ENCODE results near the gene LRG1.

The LRG1 gene

GRCh38 chr19:4512070-4512469 lies 27.8 kb downstream of the LRG1 start:
- TF ChIP-seq CTCF (conservative IDR thresholded peaks at IDR 0.05; ENCODE audit: low read depth): no peak
- POLR2A ChIA-PET (ENCODE audit: low non-redundant PET): no interaction called here
- CTCF ChIA-PET: no interaction called here
- DNase-seq (ENCODE audit: low spot score): no peak
- no peak overlapping the region for H3K27ac ChIP-seq

- no peak for TF ChIP-seq CTCF (conservative IDR thresholded peaks at IDR 0.05; ENCODE audit: low read depth)
- H3K27ac ChIP-seq: no peak overlapping the region
- CTCF ChIA-PET: no interaction called here
- POLR2A ChIA-PET (ENCODE audit: low non-redundant PET): no interaction called here
- DNase-seq (ENCODE audit: low spot score): no peak
These were observed 28.4 kb downstream of the LRG1 start for GRCh38 chr19:4511300-4512054.

- ChIA-PET POLR2A (ENCODE audit: low non-redundant PET) (no interaction called here), CTCF (no interaction called here)
- no peak for DNase-seq (ENCODE audit: low spot score)
- no peak for TF ChIP-seq CTCF (conservative IDR thresholded peaks at IDR 0.05; ENCODE audit: low read depth)
- H3K27ac ChIP-seq: no peak overlapping the region
These were observed 29.2 kb downstream of the LRG1 start for GRCh38 chr19:4510435-4511255.

- no peak overlapping the region for H3K27ac ChIP-seq
- CTCF ChIA-PET: interaction anchor here (0.6 to 1.0 kb wide), 2 partner anchors 18 to 38 kb away, joined by 3 to 4 read pairs; no protein-coding TSS in a partner anchor
- POLR2A ChIA-PET (ENCODE audit: low non-redundant PET): no interaction called here
- no peak for DNase-seq (ENCODE audit: low spot score)
- TF ChIP-seq CTCF (conservative IDR thresholded peaks at IDR 0.05; ENCODE audit: low read depth): no peak
These were observed 31.1 kb downstream of the LRG1 start for GRCh38 chr19:4508698-4509097.

- ChIA-PET POLR2A (ENCODE audit: low non-redundant PET) (interaction anchor here (0.6 kb wide), 1 partner anchor 46 kb away, joined by 3 read pairs; no protein-coding TSS in a partner anchor), CTCF (no interaction called here)
- DNase-seq (ENCODE audit: low spot score): no peak
- H3K27ac ChIP-seq: 0 out of 2 replicates have a peak overlapping the region, but pooled peaks have one; percentile 37
- TF ChIP-seq CTCF (conservative IDR thresholded peaks at IDR 0.05; ENCODE audit: low read depth): no peak
These were observed 32.0 kb downstream of the LRG1 start for GRCh38 chr19:4507804-4508203.

GRCh38 chr19:4507150-4507452 lies 32.7 kb downstream of the LRG1 start:
- CTCF ChIA-PET: no interaction called here
- TF ChIP-seq CTCF (conservative IDR thresholded peaks at IDR 0.05; ENCODE audit: low read depth): no peak
- DNase-seq (ENCODE audit: low spot score): no peak
- POLR2A ChIA-PET (ENCODE audit: low non-redundant PET): interaction anchor here (0.6 kb wide), 1 partner anchor 45 kb away, joined by 3 read pairs; no protein-coding TSS in a partner anchor
- 0 out of 2 replicates have a peak overlapping the region, but pooled peaks have one; percentile 37 for H3K27ac ChIP-seq

All from RWPE1 (cell line).